OCI-LY7 (cell line): Measurements from ENCODE around the gene APBB1. TPM values are rescaled to one million over a fixed set of nuclear protein-coding genes. Genes with fewer than 3 reads are reported as not detected.

ENCODE experiments used
- BruUV-seq: library from RNA; stranded (reverse); fragments of 400-500 nt; replicated peaks from 2 replicates; lab custom pipeline; 2021; lab: Mats Ljungman, UMichigan
- CTCF ChIA-PET: fragments of 300-600 bp; sonication (Branson Sonifier 250); formaldehyde crosslinking; loops from one replicate; lab custom pipeline; 2022; ENCODE audit warnings: antibody characterized with exemption; ENCODE audit not compliant: unreplicated experiment; lab: Charles Lee
- POLR2A ChIA-PET: fragments of 300-600 bp; sonication (Branson Sonifier 250); formaldehyde crosslinking; loops from one replicate; lab custom pipeline; 2022; ENCODE audit warnings: antibody characterized with exemption; lab: Charles Lee
- DNase-seq: peaks from one replicate; pipeline ENCODE4 v3.0.0-alpha.2; 2015; ENCODE audit warnings: low spot score
- H2AFZ ChIP-seq: fragments of 200-600 bp; sonication (generic), shearing (Covaris generic); 2 replicates; pipeline ENCODE4 v1.6.1; 2014; ENCODE audit warnings: mild to moderate bottlenecking, antibody characterized with exemption, low read length, moderate library complexity
- H3K27ac ChIP-seq: fragments of 200-600 bp; sonication (generic); 2 replicates; pipeline ENCODE4 v1.5.1; 2014; ENCODE audit warnings: mixed run types, low read depth, mild to moderate bottlenecking, moderate library complexity, low read length, inconsistent platforms; ENCODE audit not compliant: poor library complexity, severe bottlenecking
- H3K36me3 ChIP-seq: fragments of 200-600 bp; sonication (generic); 2 replicates; pipeline ENCODE4 v1.6.1; 2014; ENCODE audit warnings: mild to moderate bottlenecking, antibody characterized with exemption, low read length, moderate library complexity, mixed read lengths; ENCODE audit not compliant: insufficient read depth
- H3K4me1 ChIP-seq: fragments of 200-600 bp; sonication (generic); 2 replicates; pipeline ENCODE4 v1.5.1; 2014; ENCODE audit warnings: mild to moderate bottlenecking, low read length; ENCODE audit not compliant: insufficient read depth, poor library complexity, severe bottlenecking
- H3K4me2 ChIP-seq: fragments of 200-600 bp; sonication (generic); 2 replicates; pipeline ENCODE4 v1.6.1; 2014; ENCODE audit warnings: mild to moderate bottlenecking, low read length
- H3K4me3 ChIP-seq: fragments of 200-600 bp; sonication (generic); 2 replicates; pipeline ENCODE4 v1.5.1; 2014; ENCODE audit warnings: mild to moderate bottlenecking, low read depth, low read length; ENCODE audit not compliant: poor library complexity, severe bottlenecking
- H3K79me2 ChIP-seq: fragments of 200-600 bp; sonication (generic); 2 replicates; pipeline ENCODE4 v1.6.1; 2016; ENCODE audit warnings: low read depth, mild to moderate bottlenecking, low read length, moderate library complexity, mixed read lengths; ENCODE audit not compliant: insufficient read depth
- H3K9me2 ChIP-seq: fragments of 200-600 bp; sonication (generic); 2 replicates; pipeline ENCODE4 v1.6.1; 2016; ENCODE audit warnings: mild to moderate bottlenecking, low read length, mixed read lengths; ENCODE audit not compliant: insufficient read depth
- H3K9me3 ChIP-seq: fragments of 200-600 bp; sonication (generic); 2 replicates; pipeline ENCODE4 v1.6.1; 2014; ENCODE audit warnings: mild to moderate bottlenecking, mixed run types, low read length, mixed read lengths
- H4K20me1 ChIP-seq: fragments of 200-600 bp; sonication (generic); 2 replicates; pipeline ENCODE4 v1.6.1; 2014; ENCODE audit warnings: mild to moderate bottlenecking, antibody characterized with exemption, low read length, moderate library complexity, mixed read lengths; ENCODE audit not compliant: insufficient read depth
- CTCF ChIP-seq: fragments of 200-600 bp; sonication (generic); conservative IDR thresholded peaks from 2 replicates; pipeline ENCODE4 v1.5.1; 2014; ENCODE audit warnings: mild to moderate bottlenecking, antibody characterized with exemption, low read length, moderate library complexity, mixed read lengths
- EZH2phosphoT487 ChIP-seq: fragments of 200-600 bp; sonication (generic); IDR thresholded peaks from 2 replicates; pipeline ENCODE4 v1.6.1; 2018; ENCODE audit warnings: low read depth, borderline replicate concordance, mild to moderate bottlenecking, mixed run types, antibody characterized with exemption, low read length, moderate library complexity, mixed read lengths
- intact Hi-C: fragments of 100-400 bp; cut with micrococcal nuclease; formaldehyde crosslinking; loops from one replicate; pipeline ENCODE4 v1.10.0; 2022; ENCODE audit not compliant: unreplicated experiment
- total RNA-seq, 2 experiments: library from RNA; depleted of rRNA in 1 of 2; stranded (reverse); fragments of >200 nt in 1 of 2; shearing (Covaris generic) in 1 of 2; gene quantifications; 2 replicates each; pipeline ENCODE4 v1.2.3, GENCODE V29; 2014 to 2022

Gene APBB1
- total RNA-seq, 2 experiments from 2014 or later: 25.5 to 30.4 TPM

GRCh38 chr11:6452219-6452618, 33.3 kb upstream of the APBB1 start:
- BruUV-seq: no TSS peak
- Histone ChIP-seq H3K4me2 (no peak overlapping the region), H3K4me3 (no peak overlapping the region), H4K20me1 (no peaks in the 10 kb centered on the region), H3K36me3 (peaks cover 19% of the 10 kb centered on the region), H3K9me3 (no peaks in the 10 kb centered on the region), H2AFZ (no peak overlapping the region), H3K4me1 (peaks cover 30% of the 10 kb centered on the region), H3K27ac (no peak overlapping the region), H3K9me2 (no peaks in the 10 kb centered on the region), H3K79me2 (no peaks in the 10 kb centered on the region)
- no peak for DNase-seq
- TF ChIP-seq EZH2phosphoT487: no peak
- TF ChIP-seq CTCF: no peak
- intact Hi-C loops: no loop called here
- POLR2A ChIA-PET: interaction anchor here (0.6 to 1.2 kb wide), 4 partner anchors 9 to 62 kb away, joined by 3 to 6 read pairs (median 4); partner anchors contain the start of gene SMPD1
- CTCF ChIA-PET: interaction anchor here (0.6 to 1.4 kb wide), 3 partner anchors 9 to 157 kb away, joined by 3 to 6 read pairs (median 3); no protein-coding TSS in a partner anchor

DNA sequence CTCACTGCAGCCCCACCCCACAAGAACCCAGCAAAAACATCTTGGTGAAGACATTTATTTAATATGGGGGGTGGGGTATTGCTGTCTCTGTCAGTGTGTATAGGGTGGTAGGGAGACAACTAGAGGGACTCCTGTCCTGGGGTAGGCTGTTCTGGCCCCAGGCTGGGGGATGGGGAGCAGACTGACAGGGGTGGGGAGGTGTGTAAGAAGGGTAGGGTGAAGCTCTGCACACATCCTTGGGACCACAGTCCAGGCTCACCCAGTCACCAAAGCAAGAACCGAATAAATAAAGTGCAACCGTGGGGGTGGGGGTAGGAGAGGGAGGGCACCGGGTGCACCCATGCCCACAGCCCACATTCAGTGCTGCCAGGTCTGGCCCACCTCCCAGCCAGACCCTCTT, 29.7 kb upstream of the APBB1 start:
- no peak for DNase-seq
- H3K4me2 ChIP-seq: no peak overlapping the region
- H3K4me1 ChIP-seq: peaks cover 6% of the 10 kb centered on the region
- POLR2A ChIA-PET: interaction anchor here (1.4 kb wide), 1 partner anchor 12 kb away, joined by 4 read pairs; no protein-coding TSS in a partner anchor
- no peaks in the 10 kb centered on the region for H3K9me2 ChIP-seq
- no peaks in the 10 kb centered on the region for H3K79me2 ChIP-seq
- no peaks in the 10 kb centered on the region for H3K9me3 ChIP-seq
- H2AFZ ChIP-seq: no peak overlapping the region
- no peak overlapping the region for H3K27ac ChIP-seq
- H4K20me1 ChIP-seq: no peaks in the 10 kb centered on the region
- TF ChIP-seq EZH2phosphoT487: no peak
- no peak for TF ChIP-seq CTCF
- intact Hi-C loops: no loop called here
- H3K4me3 ChIP-seq: no peak overlapping the region
- CTCF ChIA-PET: interaction anchor here (0.6 kb wide), 1 partner anchor 44 kb away, joined by 3 read pairs; no protein-coding TSS in a partner anchor
- no TSS peak for BruUV-seq
- H3K36me3 ChIP-seq: peaks cover 19% of the 10 kb centered on the region
